NB4 (cell line): ENCODE data around the gene INAVA.

ENCODE experiments used
- CTCF ChIP-seq: IDR thresholded peaks from one replicate; pipeline ENCODE4 v1.5.1; 2012; ENCODE audit warnings: low read depth, low read length
- MAX ChIP-seq: IDR thresholded peaks from 2 replicates; pipeline ENCODE4 v1.6.1; 2011; ENCODE audit warnings: low read depth, low read length
- MYC ChIP-seq: IDR thresholded peaks from 2 replicates; pipeline ENCODE4 v1.6.1; 2011; ENCODE audit warnings: low read depth, low read length
- POLR2A ChIP-seq: IDR thresholded peaks from 2 replicates; pipeline ENCODE4 v1.6.1; 2011; ENCODE audit warnings: mild to moderate bottlenecking; ENCODE audit not compliant: insufficient read length; ENCODE audit errors: extremely low read depth

GRCh38 chr1:200877839-200878551 lies 16.7 kb upstream of the INAVA start:
- TF ChIP-seq CTCF: no peak
- TF ChIP-seq POLR2A: no peak
- no peak for TF ChIP-seq MAX
- TF ChIP-seq MYC: no peak
